SU-DHL-6 (cell line): Measurements from ENCODE around the gene STK10.

Source experiments
- H2AFZ ChIP-seq: fragments of 200-600 bp; sonication (generic); 2 replicates; pipeline ENCODE4 v1.6.1; 2014; ENCODE audit warnings: low read depth, mild to moderate bottlenecking, moderate library complexity, mixed read lengths, antibody characterized with exemption, low read length; ENCODE audit not compliant: severe bottlenecking
- H3F3A ChIP-seq: fragments of 200-600 bp; shearing (Covaris generic); 2 replicates; pipeline ENCODE4 v1.6.0; 2016; ENCODE audit warnings: antibody characterized with exemption, mild to moderate bottlenecking; ENCODE audit not compliant: insufficient read depth
- H3K27ac ChIP-seq: fragments of 200-600 bp; sonication (generic); 2 replicates; pipeline ENCODE4 v1.5.1; 2016; ENCODE audit warnings: low read depth, mild to moderate bottlenecking, low read length, moderate library complexity, mixed read lengths
- H3K27me3 ChIP-seq: fragments of 200-600 bp; sonication (generic), shearing (Covaris generic); 2 replicates; pipeline ENCODE4 v1.6.0; 2014; ENCODE audit warnings: mild to moderate bottlenecking, low read length
- H3K36me3 ChIP-seq: fragments of 200-600 bp; sonication (generic); 2 replicates; pipeline ENCODE4 v1.6.1; 2014; ENCODE audit warnings: mild to moderate bottlenecking, low read length, mixed read lengths
- H3K4me2 ChIP-seq: fragments of 300-600, 200-600 bp; shearing (Covaris generic), sonication (generic); 2 replicates; pipeline ENCODE4 v1.6.0; 2014; ENCODE audit warnings: low read length, low read depth, mild to moderate bottlenecking; ENCODE audit not compliant: poor library complexity, severe bottlenecking
- H3K4me3 ChIP-seq: fragments of 200-600 bp; sonication (generic); 2 replicates; pipeline ENCODE4 v1.5.1; 2014; ENCODE audit warnings: antibody characterized with exemption, low read length, mild to moderate bottlenecking, mixed read lengths; ENCODE audit not compliant: insufficient read depth, poor library complexity, severe bottlenecking
- H3K79me2 ChIP-seq: fragments of 200-600 bp; sonication (generic); 2 replicates; pipeline ENCODE4 v1.6.1; 2014; ENCODE audit warnings: mild to moderate bottlenecking, low read length, moderate library complexity; ENCODE audit not compliant: insufficient read depth
- H3K9ac ChIP-seq: fragments of 200-600 bp; sonication (generic); 2 replicates; pipeline ENCODE4 v1.7.0; 2014; ENCODE audit warnings: mild to moderate bottlenecking, low read length
- H3K9me2 ChIP-seq: fragments of 200-600 bp; sonication (generic); replicated peaks from 2 replicates; pipeline ENCODE4 v1.6.1; 2014; ENCODE audit warnings: low read length; ENCODE audit not compliant: insufficient read depth
- H3K9me3 ChIP-seq: fragments of 200-600 bp; sonication (generic); 2 replicates; pipeline ENCODE4 v1.6.1; 2014; ENCODE audit warnings: low read length, mixed read lengths; ENCODE audit not compliant: insufficient read depth
- H4K20me1 ChIP-seq: fragments of 200-600 bp; sonication (generic); 2 replicates; pipeline ENCODE4 v1.6.1; 2014; ENCODE audit warnings: low read depth, mild to moderate bottlenecking, antibody characterized with exemption, low read length, moderate library complexity, mixed read lengths
- EZH2phosphoT487 ChIP-seq: fragments of 200-600 bp; sonication (generic), shearing (Covaris generic); conservative IDR thresholded peaks from 2 replicates; pipeline ENCODE4 v1.6.1; 2018; ENCODE audit warnings: mild to moderate bottlenecking, antibody characterized with exemption, low read length, moderate library complexity, mixed read lengths
- TF ChIP-seq, protein P1 (sequence below): fragments of 200-600 bp; sonication (generic); IDR thresholded peaks from one replicate; pipeline ENCODE4 v1.5.1; 2017; ENCODE audit warnings: antibody characterized with exemption, mild to moderate bottlenecking, low read length, moderate library complexity; ENCODE audit not compliant: insufficient read depth, poor library complexity, severe bottlenecking

Gene STK10

DNA sequence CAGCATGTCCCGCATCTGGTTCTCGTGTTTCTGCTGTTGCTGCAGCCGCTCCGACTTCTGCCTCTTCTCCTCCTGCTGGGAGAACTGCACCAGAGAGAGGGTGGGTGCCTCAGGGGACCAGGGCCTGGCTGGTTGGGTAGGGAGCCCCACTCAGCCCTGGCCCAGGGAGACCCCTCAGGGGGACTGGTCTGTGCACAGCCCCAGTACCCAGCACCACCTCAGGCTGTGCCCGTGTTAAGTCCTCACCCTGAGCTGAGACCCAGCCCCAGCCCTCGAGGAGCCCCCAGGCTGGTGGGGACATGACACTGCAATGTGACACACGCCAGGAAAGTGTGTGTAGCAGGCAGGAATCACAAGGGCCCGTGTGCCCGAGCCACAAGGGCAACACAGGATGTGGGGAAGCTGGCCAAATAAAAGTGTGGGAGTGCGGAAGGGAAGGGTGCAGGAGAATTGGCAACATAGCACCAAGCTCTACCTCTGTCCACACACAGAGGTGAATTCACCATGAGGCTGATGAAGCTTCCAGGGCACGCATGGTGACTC lies 133.3 kb downstream of the STK10 start:
- Histone ChIP-seq H3K36me3 (0 out of 2 replicates have a peak, but pooled peaks cover 6% of the 10 kb centered on the region), H3K9me2 (no peaks in the 10 kb centered on the region), H3K9ac (no peak overlapping the region), H3K79me2 (no peaks in the 10 kb centered on the region), H4K20me1 (no peaks in the 10 kb centered on the region), H3K4me3 (no peak overlapping the region), H3F3A (0 out of 2 replicates have a peak, but pooled peaks cover 2% of the 10 kb centered on the region), H3K4me2 (no peak overlapping the region), H3K27me3 (no peaks in the 10 kb centered on the region), H3K27ac (no peak overlapping the region), H2AFZ (no peak overlapping the region), H3K9me3 (no peaks in the 10 kb centered on the region)
- TF ChIP-seq EZH2phosphoT487 = no peak
- TF ChIP-seq, protein P1, sequence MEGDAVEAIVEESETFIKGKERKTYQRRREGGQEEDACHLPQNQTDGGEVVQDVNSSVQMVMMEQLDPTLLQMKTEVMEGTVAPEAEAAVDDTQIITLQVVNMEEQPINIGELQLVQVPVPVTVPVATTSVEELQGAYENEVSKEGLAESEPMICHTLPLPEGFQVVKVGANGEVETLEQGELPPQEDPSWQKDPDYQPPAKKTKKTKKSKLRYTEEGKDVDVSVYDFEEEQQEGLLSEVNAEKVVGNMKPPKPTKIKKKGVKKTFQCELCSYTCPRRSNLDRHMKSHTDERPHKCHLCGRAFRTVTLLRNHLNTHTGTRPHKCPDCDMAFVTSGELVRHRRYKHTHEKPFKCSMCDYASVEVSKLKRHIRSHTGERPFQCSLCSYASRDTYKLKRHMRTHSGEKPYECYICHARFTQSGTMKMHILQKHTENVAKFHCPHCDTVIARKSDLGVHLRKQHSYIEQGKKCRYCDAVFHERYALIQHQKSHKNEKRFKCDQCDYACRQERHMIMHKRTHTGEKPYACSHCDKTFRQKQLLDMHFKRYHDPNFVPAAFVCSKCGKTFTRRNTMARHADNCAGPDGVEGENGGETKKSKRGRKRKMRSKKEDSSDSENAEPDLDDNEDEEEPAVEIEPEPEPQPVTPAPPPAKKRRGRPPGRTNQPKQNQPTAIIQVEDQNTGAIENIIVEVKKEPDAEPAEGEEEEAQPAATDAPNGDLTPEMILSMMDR = no peak

- Histone ChIP-seq H3K4me2 (no peak overlapping the region), H2AFZ (no peak overlapping the region), H3K9me3 (no peaks in the 10 kb centered on the region), H3K36me3 (0 out of 2 replicates have a peak, but pooled peaks cover 6% of the 10 kb centered on the region), H3K27me3 (no peaks in the 10 kb centered on the region), H3K4me3 (no peak overlapping the region), H3F3A (0 out of 2 replicates have a peak, but pooled peaks cover 2% of the 10 kb centered on the region), H3K79me2 (no peaks in the 10 kb centered on the region), H4K20me1 (no peaks in the 10 kb centered on the region), H3K27ac (no peak overlapping the region), H3K9me2 (no peaks in the 10 kb centered on the region), H3K9ac (no peak overlapping the region)
- TF ChIP-seq, protein P1 = no peak
- no peak for TF ChIP-seq EZH2phosphoT487
These were observed 135.4 kb downstream of the STK10 start for GRCh38 chr5:172052450-172053236.

- Histone ChIP-seq H3K36me3 (0 out of 2 replicates have a peak, but pooled peaks cover 6% of the 10 kb centered on the region), H3K79me2 (no peaks in the 10 kb centered on the region), H3K4me2 (no peak overlapping the region), H3K9me2 (no peaks in the 10 kb centered on the region), H3F3A (0 out of 2 replicates have a peak, but pooled peaks cover 2% of the 10 kb centered on the region), H3K27me3 (no peaks in the 10 kb centered on the region), H3K9ac (no peak overlapping the region), H4K20me1 (no peaks in the 10 kb centered on the region), H2AFZ (no peak overlapping the region), H3K4me3 (no peak overlapping the region), H3K9me3 (no peaks in the 10 kb centered on the region), H3K27ac (no peak overlapping the region)
- TF ChIP-seq, protein P1 = no peak
- TF ChIP-seq EZH2phosphoT487 = no peak
These were observed 136.2 kb downstream of the STK10 start for GRCh38 chr5:172051643-172052339.
